Measurements from ENCODE around the gene SLC24A3. TPM values are rescaled to one million over a fixed set of nuclear protein-coding genes. Genes with fewer than 3 reads are reported as not detected.

The SLC24A3 gene
- polyA plus RNA-seq, 1 experiment: 1.7 TPM

- H3K27me3 ChIP-seq (ENCODE audit: control insufficient read depth, insufficient read depth, low read length): no peaks in the 10 kb centered on the region
- DNase-seq (ENCODE audit: low read depth): no peak
- POLR2A ChIA-PET: no interaction called here
- CTCF ChIA-PET: no interaction called here
- no peak for TF ChIP-seq CTCF (IDR thresholded peaks at IDR 0.05; ENCODE audit: insufficient read depth, low read depth, low read length)
- no peaks in the 10 kb centered on the region for H3K36me3 ChIP-seq (ENCODE audit: control insufficient read depth, insufficient read depth, low read length)
- no peak overlapping the region for H3K4me3 ChIP-seq (ENCODE audit: low read depth, low read length)
Measured at GRCh38 chr20:19423900-19424620, 211.6 kb downstream of the SLC24A3 start.

DNA sequence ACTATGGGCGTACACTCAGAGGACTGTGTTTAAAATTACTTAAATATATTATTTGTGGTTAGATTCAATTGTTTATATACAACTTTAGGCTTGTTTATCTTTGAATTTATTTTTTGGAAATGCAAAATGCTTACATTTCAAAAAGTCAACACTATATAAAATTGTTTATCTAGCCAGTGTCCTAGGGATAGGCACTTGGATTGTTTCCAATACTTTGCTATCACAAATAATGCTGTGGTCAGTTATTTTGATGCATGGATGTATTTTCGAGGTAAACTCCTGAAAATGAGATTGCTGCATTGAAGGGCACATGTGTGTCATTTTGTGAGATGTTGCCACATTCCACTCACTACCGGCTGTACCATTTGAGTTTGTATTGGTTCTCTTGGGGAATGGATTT is 213.9 kb downstream of the SLC24A3 start:
- CTCF ChIA-PET: interaction anchor here (0.6 kb wide), 1 partner anchor 8 kb away, joined by 3 read pairs; no protein-coding TSS in a partner anchor
- POLR2A ChIA-PET: no interaction called here
- no peak for TF ChIP-seq CTCF (IDR thresholded peaks at IDR 0.05; ENCODE audit: insufficient read depth, low read depth, low read length)
- Histone ChIP-seq H3K36me3 (ENCODE audit: control insufficient read depth, insufficient read depth, low read length) (no peaks in the 10 kb centered on the region), H3K4me3 (ENCODE audit: low read depth, low read length) (no peak overlapping the region), H3K27me3 (ENCODE audit: control insufficient read depth, insufficient read depth, low read length) (no peaks in the 10 kb centered on the region)
- DNase-seq (ENCODE audit: low read depth): no peak

- ChIA-PET CTCF (no interaction called here), POLR2A (no interaction called here)
- TF ChIP-seq CTCF (IDR thresholded peaks at IDR 0.05; ENCODE audit: insufficient read depth, low read depth, low read length): no peak
- no peaks in the 10 kb centered on the region for H3K36me3 ChIP-seq (ENCODE audit: control insufficient read depth, insufficient read depth, low read length)
- H3K4me3 ChIP-seq (ENCODE audit: low read depth, low read length): no peak overlapping the region
- H3K27me3 ChIP-seq (ENCODE audit: control insufficient read depth, insufficient read depth, low read length): no peaks in the 10 kb centered on the region
- no peak for DNase-seq (ENCODE audit: low read depth)
Measured at GRCh38 chr20:19427480-19427879, 215.0 kb downstream of the SLC24A3 start.

GRCh38 chr20:19427913-19428312 is 215.5 kb downstream of the SLC24A3 start:
- ChIA-PET POLR2A (no interaction called here), CTCF (interaction anchor here (0.8 kb wide), 1 partner anchor 215 kb away, joined by 3 read pairs; no protein-coding TSS in a partner anchor)
- Histone ChIP-seq H3K27me3 (ENCODE audit: control insufficient read depth, insufficient read depth, low read length) (no peaks in the 10 kb centered on the region), H3K36me3 (ENCODE audit: control insufficient read depth, insufficient read depth, low read length) (no peaks in the 10 kb centered on the region), H3K4me3 (ENCODE audit: low read depth, low read length) (no peak overlapping the region)
- TF ChIP-seq CTCF (IDR thresholded peaks at IDR 0.05; ENCODE audit: insufficient read depth, low read depth, low read length): no peak
- no peak for DNase-seq (ENCODE audit: low read depth)

DNA sequence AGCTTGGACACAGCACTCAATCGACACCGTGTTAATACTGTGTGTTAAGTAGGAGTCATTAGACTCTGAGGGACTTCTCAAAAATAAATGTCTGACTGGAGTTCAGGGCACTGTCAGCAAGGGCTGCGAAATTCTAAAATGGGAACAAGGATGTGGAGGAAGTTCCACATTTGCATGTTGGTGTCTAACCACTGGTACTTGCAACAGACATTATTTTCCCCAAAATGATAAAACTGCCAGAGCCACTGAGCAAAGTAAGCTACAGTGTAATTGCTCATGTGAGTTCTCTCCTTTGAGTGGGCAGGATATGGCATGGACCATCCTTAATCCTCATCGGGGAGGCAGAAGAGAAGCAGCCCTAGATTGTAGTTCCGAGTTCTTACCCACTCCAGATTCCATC is 215.9 kb downstream of the SLC24A3 start:
- POLR2A ChIA-PET: no interaction called here
- TF ChIP-seq CTCF (IDR thresholded peaks at IDR 0.05; ENCODE audit: insufficient read depth, low read depth, low read length): no peak
- no peak for DNase-seq (ENCODE audit: low read depth)
- no peaks in the 10 kb centered on the region for H3K36me3 ChIP-seq (ENCODE audit: control insufficient read depth, insufficient read depth, low read length)
- no peaks in the 10 kb centered on the region for H3K27me3 ChIP-seq (ENCODE audit: control insufficient read depth, insufficient read depth, low read length)
- H3K4me3 ChIP-seq (ENCODE audit: low read depth, low read length): no peak overlapping the region
- CTCF ChIA-PET: interaction anchor here (0.8 kb wide), 1 partner anchor 215 kb away, joined by 3 read pairs; no protein-coding TSS in a partner anchor

All from BJ (cell line).